Testis (tissue), 3 donors: ENCODE results near the gene IFITM2. TPM values are rescaled to one million over a fixed set of nuclear protein-coding genes. Genes with fewer than 3 reads are reported as not detected.

ENCODE experiments used
- DNase-seq: peaks from one replicate; pipeline ENCODE4 v3.0.0-alpha.2; 2019
- H3K27ac ChIP-seq, 2 donors: fragments of 200-600 bp; sonication (generic); one replicate each; pipeline ENCODE4 v1.5.1; 2019
- H3K27me3 ChIP-seq: fragments of 200-600 bp; sonication (generic); one replicate; pipeline ENCODE4 v1.5.1; 2019
- H3K36me3 ChIP-seq: fragments of 200-600 bp; sonication (generic); one replicate; pipeline ENCODE4 v1.5.1; 2017; ENCODE audit warnings: low read depth; ENCODE audit errors: missing control alignments
- H3K4me1 ChIP-seq: fragments of 200-600 bp; sonication (generic); one replicate; pipeline ENCODE4 v1.5.1; 2019
- H3K4me3 ChIP-seq, 2 donors: fragments of 200-600 bp; sonication (generic); one replicate each; pipeline ENCODE4 v1.5.1; 2017 to 2019
- H3K9me3 ChIP-seq: fragments of 200-600 bp; sonication (generic); one replicate; pipeline ENCODE4 v1.5.1; 2017
- POLR2A ChIP-seq: fragments of 450-650 bp; IDR thresholded peaks from one replicate; pipeline ENCODE4 v1.6.1; 2017; ENCODE audit warnings: antibody characterized with exemption, mild to moderate bottlenecking, moderate library complexity
- WGBS, 2 donors: methylation state at CpG; one replicate each; pipeline ENCODE4 v1.1.5; 2018; 5-methylcytosine and 5-hydroxymethylcytosine counted together
- intact Hi-C: fragments of 100-400 bp; cut with DNase I; formaldehyde crosslinking; loops from one replicate; pipeline ENCODE4 v1.15.1; 2023; ENCODE audit warnings: low total_unique reads
- polyA plus RNA-seq: library from polyadenylated mRNA; stranded (reverse); fragments of 350-450 nt; fragmentation: Illumina TruSeq; extraction: RNeasy Lipid Tissue Mini Kit (QIAGEN cat#74804); gene quantifications from one replicate; pipeline ENCODE4 v1.2.3, GENCODE V29; 2014; ENCODE audit warnings: low read depth, low replicate concordance; ENCODE audit not compliant: insufficient read depth
- total RNA-seq, 2 donors: library from RNA; depleted of rRNA; stranded (reverse); fragments of >200 nt; gene quantifications; one replicate each; pipeline ENCODE4 v1.2.3, GENCODE V29; 2016
- TF ChIP-seq, protein P1 (sequence below), 3 experiments: fragments of 450-650 bp in 2 of 3; fragments of 200-600 bp in 1 of 3; sonication (generic) in 1 of 3; IDR thresholded peaks; one replicate each; pipeline ENCODE4 v1.5.1; 2016 to 2019; ENCODE audit warnings: antibody characterized with exemption in 3 of 3, mild to moderate bottlenecking in 2 of 3, moderate library complexity in 1 of 3

The IFITM2 gene
- total and polyA plus RNA-seq, 3 donors from 2014 or later: 119 to 283 (median 169) TPM

- 77 to 88% methylated on average over 4 of the region's 4 CpGs for WGBS, 2 donors
- intact Hi-C loops: no loop called here
- no peak for DNase-seq
- H3K27me3 ChIP-seq: no peaks in the 10 kb centered on the region
- no peaks in the 10 kb centered on the region for H3K36me3 ChIP-seq
- no peaks in the 10 kb centered on the region for H3K9me3 ChIP-seq
- TF ChIP-seq, protein P1, sequence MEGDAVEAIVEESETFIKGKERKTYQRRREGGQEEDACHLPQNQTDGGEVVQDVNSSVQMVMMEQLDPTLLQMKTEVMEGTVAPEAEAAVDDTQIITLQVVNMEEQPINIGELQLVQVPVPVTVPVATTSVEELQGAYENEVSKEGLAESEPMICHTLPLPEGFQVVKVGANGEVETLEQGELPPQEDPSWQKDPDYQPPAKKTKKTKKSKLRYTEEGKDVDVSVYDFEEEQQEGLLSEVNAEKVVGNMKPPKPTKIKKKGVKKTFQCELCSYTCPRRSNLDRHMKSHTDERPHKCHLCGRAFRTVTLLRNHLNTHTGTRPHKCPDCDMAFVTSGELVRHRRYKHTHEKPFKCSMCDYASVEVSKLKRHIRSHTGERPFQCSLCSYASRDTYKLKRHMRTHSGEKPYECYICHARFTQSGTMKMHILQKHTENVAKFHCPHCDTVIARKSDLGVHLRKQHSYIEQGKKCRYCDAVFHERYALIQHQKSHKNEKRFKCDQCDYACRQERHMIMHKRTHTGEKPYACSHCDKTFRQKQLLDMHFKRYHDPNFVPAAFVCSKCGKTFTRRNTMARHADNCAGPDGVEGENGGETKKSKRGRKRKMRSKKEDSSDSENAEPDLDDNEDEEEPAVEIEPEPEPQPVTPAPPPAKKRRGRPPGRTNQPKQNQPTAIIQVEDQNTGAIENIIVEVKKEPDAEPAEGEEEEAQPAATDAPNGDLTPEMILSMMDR (IDR thresholded peaks at IDR 0.05): no peak
- no peak for TF ChIP-seq POLR2A
- peaks cover 12% of the 10 kb centered on the region for H3K4me1 ChIP-seq
- H3K4me3 ChIP-seq: no peak overlapping the region
- no peak overlapping the region for H3K27ac ChIP-seq
Observed at GRCh38 chr11:282171-282570, 25.4 kb upstream of the IFITM2 start.

GRCh38 chr11:282630-283360 lies 24.8 kb upstream of the IFITM2 start:
- no peaks in the 10 kb centered on the region for H3K36me3 ChIP-seq
- intact Hi-C loops: no loop called here
- peak; percentile 12 for DNase-seq
- no peaks in the 10 kb centered on the region for H3K27me3 ChIP-seq
- 58 to 64% methylated on average over 13 of the region's 13 CpGs for WGBS, 2 donors
- H3K27ac ChIP-seq: no peak overlapping the region
- no peaks in the 10 kb centered on the region for H3K9me3 ChIP-seq
- no peak overlapping the region for H3K4me3 ChIP-seq
- no peak for TF ChIP-seq POLR2A
- TF ChIP-seq, protein P1 (IDR thresholded peaks at IDR 0.05): no peak
- peaks cover 13% of the 10 kb centered on the region for H3K4me1 ChIP-seq

GRCh38 chr11:283405-284104 lies 24.1 kb upstream of the IFITM2 start:
- Histone ChIP-seq H3K27ac (no peak overlapping the region), H3K4me3 (no peak overlapping the region), H3K4me1 (peaks cover 15% of the 10 kb centered on the region), H3K27me3 (no peaks in the 10 kb centered on the region), H3K9me3 (no peaks in the 10 kb centered on the region), H3K36me3 (no peaks in the 10 kb centered on the region)
- peak; percentile 12 for DNase-seq
- 89 to 92% methylated on average over 23 of the region's 23 CpGs for WGBS, 2 donors
- TF ChIP-seq POLR2A: no peak
- TF ChIP-seq, protein P1 (IDR thresholded peaks at IDR 0.05): no peak
- intact Hi-C loops: no loop called here

DNA sequence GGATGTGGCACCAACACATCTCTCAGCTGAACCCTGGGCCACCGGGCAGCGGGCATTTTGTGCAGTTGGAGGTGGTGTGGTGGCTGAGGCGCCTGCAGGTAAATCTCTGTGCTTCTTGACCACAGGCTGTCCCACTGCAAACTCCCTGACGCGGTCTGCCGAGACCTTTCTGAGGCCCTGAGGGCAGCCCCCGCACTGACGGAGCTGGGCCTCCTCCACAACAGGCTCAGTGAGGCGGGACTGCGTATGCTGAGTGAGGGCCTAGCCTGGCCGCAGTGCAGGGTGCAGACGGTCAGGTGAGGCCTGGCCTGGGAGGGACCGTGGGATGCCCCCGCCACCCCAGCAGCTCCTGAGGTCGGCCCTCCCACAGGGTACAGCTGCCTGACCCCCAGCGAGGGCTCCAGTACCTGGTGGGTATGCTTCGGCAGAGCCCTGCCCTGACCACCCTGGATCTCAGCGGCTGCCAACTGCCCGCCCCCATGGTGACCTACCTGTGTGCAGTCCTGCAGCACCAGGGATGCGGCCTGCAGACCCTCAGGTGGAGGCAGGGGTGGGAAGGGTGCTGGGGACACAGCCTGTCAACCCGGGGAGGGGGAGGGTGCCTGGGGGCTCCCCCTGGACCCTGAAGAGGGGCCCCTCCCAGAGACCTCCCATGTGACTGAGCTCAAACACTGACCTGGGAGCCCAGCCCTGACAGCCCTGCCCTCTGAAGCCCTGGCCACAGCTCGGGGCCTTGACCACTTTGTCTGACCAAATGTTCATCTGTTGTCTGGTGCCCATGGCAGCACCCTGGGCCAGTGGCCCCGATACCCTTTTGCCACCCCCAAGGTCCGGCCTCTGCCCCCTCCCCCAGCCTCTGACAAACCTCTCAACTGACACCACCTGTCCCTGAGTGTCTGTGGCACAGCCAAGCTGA lies 23.3 kb upstream of the IFITM2 start:
- H3K27ac ChIP-seq: no peak overlapping the region
- no peak for TF ChIP-seq POLR2A
- DNase-seq: peak; percentile 11
- intact Hi-C loops: no loop called here
- 75 to 82% methylated on average over 5 to 22 of the region's 24 CpGs for WGBS, 2 donors
- no peaks in the 10 kb centered on the region for H3K36me3 ChIP-seq
- H3K4me3 ChIP-seq: no peak overlapping the region
- peaks cover 15% of the 10 kb centered on the region for H3K4me1 ChIP-seq
- no peaks in the 10 kb centered on the region for H3K27me3 ChIP-seq
- no peaks in the 10 kb centered on the region for H3K9me3 ChIP-seq
